ENCODE measurements around the gene MYCN.
"Not testable (repeated sequence)": the region's sequence is repeated elsewhere in the genome, so short reads cannot be mapped to it uniquely, and the experiment has no call there.

The MYCN gene

DNA sequence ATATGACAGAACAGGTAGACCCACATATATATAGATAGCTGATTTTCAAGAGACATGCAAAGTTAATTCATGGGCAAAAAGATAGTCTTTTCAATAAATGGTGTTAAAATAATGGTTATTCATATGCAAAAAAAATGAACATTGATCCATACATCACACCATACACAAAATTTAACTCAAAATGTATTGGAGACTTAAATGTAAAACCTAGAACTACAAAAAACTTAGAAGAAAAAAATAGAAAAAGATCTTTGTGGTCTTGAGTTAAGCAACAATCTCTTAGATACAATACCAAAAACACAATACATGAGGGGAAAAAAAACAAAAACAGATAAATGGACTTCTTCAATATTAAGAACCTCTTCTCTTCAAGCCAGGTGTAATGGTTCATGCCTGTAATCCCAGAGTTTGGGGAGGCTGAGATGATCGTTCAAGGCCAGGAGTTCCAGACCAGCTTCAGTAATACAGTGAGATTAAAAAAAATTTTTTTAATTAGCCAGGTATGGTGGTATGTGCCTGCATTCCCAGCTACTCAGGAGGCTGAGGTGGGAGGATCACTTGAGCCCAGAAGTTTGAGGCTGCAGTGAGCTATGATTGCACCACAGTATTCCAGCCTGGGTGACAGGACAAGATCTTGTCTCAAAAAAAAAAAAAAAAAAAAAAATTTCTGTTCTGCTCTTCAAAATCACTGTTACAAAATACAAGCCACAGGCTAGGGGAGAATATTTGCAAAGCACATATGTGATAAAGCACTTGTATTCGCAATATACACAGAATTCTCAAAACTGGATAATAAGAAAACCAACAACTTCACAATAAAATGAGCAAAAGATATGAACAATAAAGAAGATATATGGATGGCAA lies 32.7 kb upstream of the MYCN start:
- no peak for DNase-seq (ENCODE audit: low spot score)

GRCh38 chr2:15908371-15908770 lies 32.0 kb upstream of the MYCN start:
- DNase-seq (ENCODE audit: low spot score), result no peak
- no peak for FAIRE-seq

More for the DNA sequence above, 32.7 kb upstream of the MYCN start:
- FAIRE-seq, result no peak

- DNase-seq (ENCODE audit: low spot score) (no peak), FAIRE-seq (no peak)
Observed at GRCh38 chr2:15909157-15909556, 31.2 kb upstream of the MYCN start.

GRCh38 chr2:15909736-15910135 lies 30.6 kb upstream of the MYCN start:
- FAIRE-seq, result no peak
- DNase-seq (ENCODE audit: low spot score), result no peak

DNA sequence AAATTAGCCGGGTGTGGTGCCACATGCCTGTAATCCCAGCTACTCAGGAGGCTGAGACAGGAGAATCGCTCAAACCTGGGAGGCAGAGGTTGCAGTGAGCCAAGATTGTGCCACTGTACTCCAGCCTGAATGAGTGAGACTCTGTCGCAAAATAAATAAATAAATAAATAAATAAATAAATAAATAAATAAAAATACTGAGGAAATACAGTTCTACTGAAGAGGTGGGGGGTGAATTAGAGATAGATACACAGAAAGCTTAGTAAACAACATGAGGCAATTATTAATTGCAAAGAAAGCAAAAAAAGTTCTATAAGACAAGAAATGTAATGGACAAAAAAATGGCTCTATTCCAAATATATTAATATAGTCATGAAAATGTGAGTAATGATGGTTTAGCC lies 29.1 kb upstream of the MYCN start:
- DNase-seq (ENCODE audit: low spot score); FAIRE-seq: not testable (repeated sequence)

DNA sequence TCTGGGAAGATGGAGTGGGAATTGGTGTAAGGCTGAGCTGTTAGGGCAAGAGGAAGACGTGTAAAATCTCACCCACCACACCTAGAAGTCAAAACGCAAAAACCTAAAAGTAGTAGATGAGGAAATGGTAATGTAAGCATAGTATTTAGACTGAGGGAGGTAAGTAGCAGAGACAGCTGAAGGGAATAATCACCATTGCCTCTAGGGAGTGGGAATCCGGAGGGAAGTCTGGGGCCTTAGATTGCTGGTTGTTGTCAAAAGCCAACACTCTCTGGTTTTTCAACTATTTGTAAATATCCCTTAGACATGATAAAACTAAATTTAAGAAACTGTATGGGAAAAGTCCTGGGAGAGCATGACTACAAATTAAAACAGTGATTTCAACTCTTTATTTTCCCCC lies 28.7 kb upstream of the MYCN start:
- no peak for DNase-seq (ENCODE audit: low spot score)
- no peak for FAIRE-seq

DNA sequence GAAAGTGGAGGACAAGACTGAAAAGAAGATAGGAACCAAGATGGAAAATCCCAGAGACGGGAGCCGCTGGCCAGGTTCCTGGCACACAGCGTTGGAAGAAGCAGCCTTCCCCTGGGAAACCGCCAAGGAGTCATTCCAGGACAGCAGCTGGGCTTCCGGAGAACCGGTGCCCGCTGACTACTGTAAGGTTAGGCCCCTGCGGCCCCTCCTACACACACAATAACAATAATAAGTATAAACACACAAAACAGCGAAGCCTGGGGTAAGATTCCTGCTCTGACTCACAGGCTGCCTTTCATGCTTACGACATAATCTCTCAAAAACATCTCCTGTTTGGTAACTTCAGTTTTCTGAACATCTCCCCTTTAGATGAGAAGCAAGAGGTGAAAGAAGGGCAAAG lies 28.1 kb upstream of the MYCN start:
- FAIRE-seq, result no peak
- DNase-seq (ENCODE audit: low spot score), result peak; percentile 90

DNA sequence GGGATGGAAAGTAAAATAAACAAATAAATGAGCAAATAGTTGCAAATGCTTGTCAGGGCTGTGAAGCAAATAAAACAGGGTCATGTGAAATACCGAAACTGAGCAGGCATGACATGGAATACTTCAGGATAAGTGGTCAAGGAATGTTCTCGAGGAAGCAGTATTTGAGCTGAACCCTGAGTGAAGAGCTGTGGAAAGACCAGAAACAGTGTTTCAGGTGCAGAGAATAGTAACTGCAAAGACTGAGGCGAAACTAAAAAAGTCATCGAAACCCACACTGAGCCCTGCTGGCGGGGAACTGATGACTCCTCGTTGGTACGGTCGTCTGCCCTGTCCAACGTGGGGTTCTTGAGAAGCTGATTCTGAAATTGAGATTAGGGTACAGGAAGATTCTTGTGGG lies 27.2 kb upstream of the MYCN start:
- DNase-seq (ENCODE audit: low spot score) (no peak), FAIRE-seq (no peak)

DNA sequence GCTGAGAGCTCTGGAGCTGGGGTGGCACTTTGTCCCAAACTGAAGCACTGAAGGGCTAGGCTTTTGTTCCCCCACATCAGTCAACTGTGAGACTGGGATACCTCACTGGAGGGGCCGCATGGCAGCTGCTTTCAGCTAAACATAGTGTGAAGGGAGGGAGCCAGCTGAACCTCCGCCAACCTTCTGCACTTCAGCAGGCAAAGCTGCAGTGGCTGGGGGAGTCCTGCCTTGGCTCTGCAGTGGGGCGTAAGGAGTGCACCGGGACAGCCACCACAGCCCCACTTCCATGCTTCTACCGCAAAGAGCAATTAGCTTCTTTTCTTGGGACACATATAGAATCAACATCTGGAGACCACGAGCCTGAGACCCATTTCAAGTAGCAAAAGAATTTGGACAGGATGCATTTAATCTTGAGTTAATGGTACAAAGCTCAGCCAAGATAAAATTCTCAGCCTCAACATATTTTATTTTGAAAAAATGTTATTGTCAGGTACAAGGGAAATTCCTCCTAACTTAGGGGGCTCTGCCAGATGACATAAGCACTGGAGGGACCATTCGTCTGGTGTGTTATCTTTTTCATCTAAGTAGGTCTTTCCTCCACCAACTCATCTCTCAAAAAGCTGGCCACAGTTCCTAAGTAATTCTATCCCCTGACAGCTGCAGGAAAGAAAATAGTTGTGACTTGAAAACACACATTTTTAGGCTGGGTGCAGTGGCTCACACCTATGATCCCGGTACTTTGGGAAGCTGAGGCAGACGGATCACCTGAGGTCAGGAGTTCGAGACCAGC lies 25.6 kb upstream of the MYCN start:
- no peak for FAIRE-seq
- no peak for DNase-seq (ENCODE audit: low spot score)

DNA sequence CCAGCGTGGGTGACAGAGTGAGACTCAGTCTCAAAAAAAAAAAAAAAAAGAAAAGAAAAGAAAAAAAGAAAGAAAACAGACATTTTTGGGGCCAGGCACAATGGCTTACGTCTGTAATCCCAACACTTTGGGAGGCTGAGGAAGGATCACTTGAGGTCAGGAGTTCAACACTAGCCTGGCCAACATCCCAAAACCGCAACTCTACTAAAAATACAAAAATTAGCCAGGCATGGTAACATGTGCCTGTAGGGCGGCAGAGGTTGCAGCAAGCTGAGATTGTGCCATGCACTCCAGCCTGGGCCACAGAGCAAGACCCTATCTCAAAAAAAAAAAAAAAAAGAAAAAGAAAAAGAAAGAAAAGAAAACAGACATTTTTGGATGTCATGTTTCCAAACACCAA lies 24.8 kb upstream of the MYCN start:
- DNase-seq (ENCODE audit: low spot score); FAIRE-seq: not testable (repeated sequence)

DNA sequence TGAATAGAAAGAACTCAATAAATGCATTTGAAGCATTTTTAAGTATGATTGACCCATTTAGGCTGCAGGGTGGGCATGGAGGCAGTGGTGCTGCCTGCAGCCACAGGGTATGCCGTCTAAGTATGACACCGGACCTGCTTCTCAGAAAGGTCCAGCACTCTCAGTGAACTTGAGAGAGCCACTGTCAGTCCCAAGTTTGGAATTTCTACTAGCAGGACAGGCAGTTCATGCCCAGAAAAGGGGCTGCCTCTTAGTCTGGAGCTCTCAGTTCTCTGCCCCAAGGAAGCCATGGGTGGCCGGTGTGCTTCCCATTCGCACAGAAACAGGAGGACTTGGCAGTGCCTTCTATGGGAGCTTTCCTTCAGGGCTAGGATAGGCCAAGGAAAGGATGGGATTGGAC lies 24.0 kb upstream of the MYCN start:
- DNase-seq (ENCODE audit: low spot score), result no peak
- no peak for FAIRE-seq

- DNase-seq (ENCODE audit: low spot score) (peak; percentile 46), FAIRE-seq (no peak)
Observed at GRCh38 chr2:15918761-15919356, 21.5 kb upstream of the MYCN start.

DNA sequence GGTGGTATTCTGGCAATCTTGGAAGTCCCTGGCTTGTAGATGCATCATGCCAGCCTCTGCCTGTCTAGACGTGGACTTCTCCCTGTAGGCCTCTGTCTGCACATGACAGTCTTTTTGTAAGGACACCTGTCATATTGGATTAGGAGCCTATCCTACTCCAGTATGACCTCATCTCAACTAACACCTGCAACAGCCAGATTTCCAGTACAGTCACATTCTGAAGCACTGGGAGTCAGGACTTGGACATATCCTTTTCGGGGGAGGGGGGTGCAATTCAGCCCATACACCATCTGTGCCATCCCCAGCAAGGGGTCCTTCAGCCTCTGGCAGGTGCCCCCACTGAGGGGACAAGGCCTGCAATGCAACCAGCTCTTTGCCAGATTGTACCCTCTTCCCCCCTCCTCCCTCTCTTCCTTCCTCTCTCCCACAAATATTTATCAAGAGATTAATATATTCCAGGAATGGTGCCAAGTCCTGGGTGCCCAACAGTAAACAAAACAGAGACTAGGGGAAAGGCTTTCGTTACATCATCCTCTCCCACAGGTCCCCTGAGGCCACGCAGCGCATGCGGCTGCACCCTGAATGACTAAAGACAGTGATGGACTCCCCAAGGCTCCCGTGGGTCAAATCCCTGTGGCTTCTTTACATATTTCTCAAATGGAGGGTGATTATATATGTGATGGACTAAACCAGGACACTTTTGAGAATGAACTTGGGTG lies 20.5 kb upstream of the MYCN start:
- no peak for FAIRE-seq

DNA sequence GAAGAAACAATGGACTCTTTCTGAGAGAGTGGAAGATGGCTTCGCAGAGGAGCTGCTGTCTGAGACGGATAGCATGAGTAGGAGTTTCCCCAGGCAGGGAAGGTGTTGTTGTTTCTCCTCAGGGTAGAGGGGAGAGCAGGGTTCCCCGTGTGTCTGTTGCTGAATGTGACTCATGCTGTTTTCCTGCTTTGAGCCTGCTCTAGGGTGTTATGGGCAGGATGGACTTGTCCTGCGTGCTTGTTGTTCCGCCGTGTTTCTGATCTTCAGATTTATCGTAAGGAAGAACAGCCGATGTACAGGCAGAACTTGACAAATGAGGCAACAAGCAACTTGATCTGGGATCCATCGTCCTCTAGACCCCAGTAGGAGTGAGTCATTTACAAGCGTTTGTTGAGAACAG lies 19.7 kb upstream of the MYCN start:
- FAIRE-seq (peak; percentile 92), DNase-seq (ENCODE audit: low spot score) (no peak)

More for the DNA sequence above, 20.5 kb upstream of the MYCN start:
- peak; percentile 66 for DNase-seq (ENCODE audit: low spot score)

DNA sequence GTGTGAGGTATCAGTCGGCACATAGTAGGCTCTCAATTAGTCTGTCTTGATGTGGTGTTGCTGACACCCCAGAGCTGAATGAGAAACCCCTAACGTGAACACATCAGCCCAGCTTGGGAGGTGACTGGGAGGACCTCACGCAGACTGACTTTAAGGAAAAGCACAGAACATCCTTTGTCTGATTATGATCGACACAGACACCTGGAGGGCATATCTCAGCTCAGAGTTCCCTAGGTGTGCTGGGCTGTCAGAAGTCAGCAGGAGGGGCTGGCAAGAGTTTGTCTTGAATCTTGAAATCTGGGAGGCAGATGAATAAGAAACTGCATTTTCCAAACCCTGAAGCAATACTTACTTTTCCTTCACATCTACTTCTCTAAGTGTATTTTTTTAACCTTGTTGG lies 16.8 kb upstream of the MYCN start:
- FAIRE-seq (no peak), DNase-seq (ENCODE audit: low spot score) (no peak)

DNA sequence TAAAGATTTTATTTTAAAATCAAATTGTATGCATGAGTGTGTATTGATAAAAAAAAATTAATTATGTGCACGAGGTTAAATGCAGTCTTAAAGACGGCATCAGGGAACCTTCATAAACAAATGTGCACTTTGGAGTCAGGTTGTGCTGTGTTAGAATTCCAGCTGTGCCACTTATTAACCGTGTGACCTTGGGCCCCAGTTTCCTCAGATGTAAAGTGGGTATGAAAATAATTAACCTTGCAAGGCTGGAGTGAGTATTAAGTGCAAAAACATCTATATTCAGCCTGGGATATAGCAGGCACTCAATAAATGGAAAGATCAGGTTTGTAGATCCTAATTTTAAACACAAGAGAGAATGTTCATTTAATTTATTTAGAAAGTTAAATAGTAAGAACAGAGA lies 14.5 kb upstream of the MYCN start:
- no peak for FAIRE-seq
- DNase-seq (ENCODE audit: low spot score), result no peak

- FAIRE-seq (no peak), DNase-seq (ENCODE audit: low spot score) (no peak)
Observed at GRCh38 chr2:15926252-15926651, 14.1 kb upstream of the MYCN start.

DNA sequence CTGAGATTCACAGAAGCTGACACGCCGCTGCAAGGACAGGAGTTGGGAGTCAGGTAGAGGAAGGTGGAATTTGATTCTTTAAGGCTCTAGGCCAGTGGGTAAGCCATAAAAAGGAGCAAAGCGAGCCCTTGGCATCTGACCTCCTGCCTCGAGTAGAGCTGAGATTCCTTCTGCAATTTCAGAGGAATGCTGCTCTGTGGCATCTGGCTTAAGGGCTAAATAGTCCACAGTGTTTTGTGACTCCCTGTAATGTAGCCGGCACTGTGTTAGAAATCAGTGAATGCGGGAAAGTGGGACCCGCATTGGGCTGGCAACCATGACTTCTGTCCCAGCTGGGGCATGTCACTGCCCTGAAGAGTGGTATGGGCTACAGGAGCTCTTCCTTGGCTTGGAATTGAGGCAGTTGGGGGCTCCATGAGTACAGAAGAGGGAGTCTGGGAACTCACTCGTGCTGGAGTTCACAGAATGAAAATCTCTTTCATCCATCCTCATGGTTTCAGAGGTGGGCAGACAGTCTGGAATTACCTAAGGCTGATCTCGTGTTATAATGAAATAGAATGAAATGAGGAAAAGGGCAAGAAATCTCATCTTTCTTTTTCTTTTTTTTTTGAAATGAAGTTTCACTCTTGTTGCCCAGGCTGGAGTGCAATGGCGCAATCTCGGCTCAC lies 12.7 kb upstream of the MYCN start:
- FAIRE-seq (no peak), DNase-seq (ENCODE audit: low spot score) (no peak)

DNA sequence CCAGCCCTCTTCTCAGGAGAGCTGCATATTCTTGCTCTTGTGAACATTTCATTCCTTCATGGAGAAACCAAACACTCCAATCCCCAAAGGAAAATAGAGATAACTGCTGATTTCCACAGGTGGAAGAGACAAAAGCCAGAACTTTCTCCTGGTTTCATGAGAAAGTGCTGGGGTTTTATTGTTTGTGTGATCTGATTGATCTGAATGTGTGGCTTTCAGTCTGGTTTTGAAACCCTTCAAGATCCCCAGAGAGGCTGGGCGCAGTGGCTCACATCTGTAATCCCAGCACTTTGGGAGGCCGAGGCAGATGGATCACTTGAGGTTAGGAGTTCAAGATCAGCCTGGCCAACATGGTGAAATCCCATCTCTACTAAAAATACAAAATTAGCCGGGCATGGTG lies 11.3 kb upstream of the MYCN start:
- not testable (repeated sequence) for FAIRE-seq; DNase-seq (ENCODE audit: low spot score)

DNA sequence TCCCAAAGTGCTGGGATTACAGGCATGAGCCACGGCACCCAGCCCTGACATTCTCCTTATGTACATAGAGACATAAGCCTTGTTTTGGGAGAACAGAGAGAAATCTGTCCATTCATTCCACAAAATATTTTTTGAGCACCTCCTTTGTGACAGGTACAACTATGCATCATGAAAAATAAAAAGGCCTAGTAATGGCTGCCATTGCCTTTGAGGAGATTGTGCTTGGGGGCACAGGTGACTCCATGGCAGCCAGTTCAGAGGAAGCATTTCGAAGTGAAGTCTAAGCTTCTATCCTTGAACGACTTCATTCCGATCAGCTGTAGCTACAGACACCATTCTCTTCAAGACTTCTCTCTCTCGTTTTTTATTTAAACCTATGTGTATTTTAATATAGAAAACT lies 10.5 kb upstream of the MYCN start:
- DNase-seq (ENCODE audit: low spot score) (no peak), FAIRE-seq (no peak)

Data from urothelium cell line (cell line).